Stimulated activated CD4-positive, alpha-beta T cell treated with anti-CD3 and anti-CD28 coated beads, Interleukin-1b, Interleukin-23, amount 100 ng/mL, for 24 hours (primary cell): ENCODE data around the gene GTSE1.
"Not testable (repeated sequence)": the region's sequence is repeated elsewhere in the genome, so short reads cannot be mapped to it uniquely, and the experiment has no call there.

ENCODE experiments used
- DNase-seq, 4 experiments: peaks; one replicate each; pipeline ENCODE4 v3.0.0-alpha.2; 2020; ENCODE audit warnings: low read depth in 4 of 4, low spot score in 1 of 4

Gene GTSE1

GRCh38 chr22:46296257-46297150 lies at the start of gene GTSE1:
Gene GTSE1 (plus strand): TSS chr22:46296870. CDS start chr22:46297401, 531 bp downstream.
- DNase-seq = peak; percentile 88 to 96 (median 92)

- no peak for DNase-seq
These were observed 49.2 kb upstream of the GTSE1 start for GRCh38 chr22:46247443-46247975.

GRCh38 chr22:46250035-46250782 lies 46.5 kb upstream of the GTSE1 start, which contains the start of gene CDPF1:
Gene CDPF1 (minus strand): TSS chr22:46250293. CDS start chr22:46248284, 2,009 bp downstream.
- peak; percentile 77 to 90 (median 84) for DNase-seq

GRCh38 chr22:46250783-46251125 lies 45.9 kb upstream of the GTSE1 start:
- DNase-seq = no peak

- no peak for DNase-seq
These were observed 45.4 kb upstream of the GTSE1 start for GRCh38 chr22:46251266-46251665.

- no peak for DNase-seq
These were observed 44.8 kb upstream of the GTSE1 start for GRCh38 chr22:46251816-46252380.

GRCh38 chr22:46256358-46256958 lies 40.2 kb upstream of the GTSE1 start:
- DNase-seq = no peak

- DNase-seq = no peak
These were observed 37.3 kb upstream of the GTSE1 start for GRCh38 chr22:46259374-46259773.

- DNase-seq = no peak
These were observed 36.6 kb upstream of the GTSE1 start for GRCh38 chr22:46260038-46260437.

GRCh38 chr22:46262449-46263215 lies 34.0 kb upstream of the GTSE1 start:
- DNase-seq = peak in 1 of 4 experiments; percentile 36

- no peak for DNase-seq
These were observed 33.5 kb upstream of the GTSE1 start, which contains the start of gene PKDREJ for GRCh38 chr22:46263216-46263590. Gene PKDREJ (minus strand): TSS chr22:46263343. CDS start chr22:46263322, 21 bp downstream.

GRCh38 chr22:46264520-46264919 lies 32.1 kb upstream of the GTSE1 start:
- DNase-seq = not testable (repeated sequence)

GRCh38 chr22:46265627-46266026 lies 31.0 kb upstream of the GTSE1 start:
- not testable (repeated sequence) for DNase-seq

- DNase-seq = peak in 2 of 4 experiments; percentile 20 to 29
These were observed 29.0 kb upstream of the GTSE1 start, which contains the start of gene TTC38 for GRCh38 chr22:46267431-46268279. Gene TTC38 (plus strand): TSS chr22:46268008. CDS start chr22:46268040, 32 bp downstream.

- DNase-seq = no peak
These were observed 27.1 kb upstream of the GTSE1 start for GRCh38 chr22:46269564-46269963.

GRCh38 chr22:46272196-46272595 lies 24.5 kb upstream of the GTSE1 start:
- no peak for DNase-seq

GRCh38 chr22:46272762-46273431 lies 23.8 kb upstream of the GTSE1 start:
- no peak for DNase-seq

- DNase-seq = no peak
These were observed 23.1 kb upstream of the GTSE1 start for GRCh38 chr22:46273432-46274148.
